IPS DF 6.9 (cell line): ENCODE data around the gene PROP1.
"Not testable (repeated sequence)": the region's sequence is repeated elsewhere in the genome, so short reads cannot be mapped to it uniquely, and the experiment has no call there.

Source experiments
- DNase-seq: peaks from one replicate; pipeline ENCODE4 v3.0.0-alpha.2; 2013; ENCODE audit warnings: low read depth, low spot score
- H3K27ac ChIP-seq: one replicate; pipeline ENCODE4 v1.5.1; 2013; ENCODE audit warnings: low read length, control low read depth
- H3K27me3 ChIP-seq: 2 replicates; pipeline ENCODE4 v1.6.1; 2013; ENCODE audit warnings: mild to moderate bottlenecking, low read length; ENCODE audit not compliant: control insufficient read depth, insufficient read depth
- H3K36me3 ChIP-seq: 2 replicates; pipeline ENCODE4 v1.6.1; 2013; ENCODE audit warnings: low read length; ENCODE audit not compliant: control insufficient read depth, insufficient read depth
- H3K4me1 ChIP-seq: 2 replicates; pipeline ENCODE4 v1.6.1; 2013; ENCODE audit warnings: low read length; ENCODE audit not compliant: control insufficient read depth, insufficient read depth
- H3K4me3 ChIP-seq: 2 replicates; pipeline ENCODE4 v1.5.1; 2013; ENCODE audit warnings: mild to moderate bottlenecking, low read length
- H3K9me3 ChIP-seq: 2 replicates; pipeline ENCODE4 v1.6.1; 2013; ENCODE audit warnings: low read length, inconsistent platforms; ENCODE audit not compliant: control insufficient read depth, insufficient read depth
- WGBS: extraction: QIAGEN DNeasy Blood & Tissue Kit; methylation state at CpG from one replicate; pipeline ENCODE4 v1.1.7; 2013; ENCODE audit warnings: mixed read lengths, missing lambda C conversion rate; ENCODE audit not compliant: insufficient read length, insufficient coverage; 5-methylcytosine and 5-hydroxymethylcytosine counted together

Gene PROP1

GRCh38 chr5:177945601-177946283 is 50.3 kb downstream of the PROP1 start:
- DNase-seq, H3K9me3 ChIP-seq, H3K27ac ChIP-seq, H3K36me3 ChIP-seq, H3K27me3 ChIP-seq, H3K4me3 ChIP-seq, H3K4me1 ChIP-seq: not testable (repeated sequence)
- WGBS = no CpG with 5 or more reads among the region's 12 CpGs

DNA sequence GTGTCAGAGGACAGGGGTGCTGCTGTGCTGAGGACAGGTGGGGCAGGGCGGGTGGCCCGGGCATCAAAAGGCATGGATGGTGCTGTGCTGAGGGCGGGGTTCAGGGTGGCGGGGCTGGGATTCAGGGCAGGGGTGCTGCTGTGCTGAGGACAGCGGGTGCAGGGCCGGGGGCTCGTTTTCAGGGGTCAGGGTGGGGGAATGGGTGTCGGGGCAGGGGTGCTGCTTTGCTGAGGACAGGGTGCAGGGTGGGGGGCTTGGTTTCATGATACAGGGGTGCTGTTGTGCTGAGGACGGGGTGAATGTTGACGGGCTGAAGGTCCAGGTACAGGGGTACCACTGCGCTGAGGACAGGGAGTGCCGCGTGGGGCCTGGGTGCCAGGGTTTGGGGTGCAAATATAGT is 50.9 kb downstream of the PROP1 start:
- H3K36me3 ChIP-seq, H3K9me3 ChIP-seq, H3K4me1 ChIP-seq, DNase-seq, H3K4me3 ChIP-seq, H3K27me3 ChIP-seq, H3K27ac ChIP-seq: not testable (repeated sequence)
- WGBS = no CpG with 5 or more reads among the region's 13 CpGs

GRCh38 chr5:177943805-177944736 is 52.0 kb downstream of the PROP1 start:
- not testable (repeated sequence) for H3K9me3 ChIP-seq, H3K27ac ChIP-seq, H3K27me3 ChIP-seq, H3K36me3 ChIP-seq, DNase-seq, H3K4me1 ChIP-seq
- WGBS = no CpG with 5 or more reads among the region's 66 CpGs
- peak overlapping the region; percentile 34; the same call in 1 of the 2 replicates for H3K4me3 ChIP-seq

- not testable (repeated sequence) for H3K9me3 ChIP-seq, H3K36me3 ChIP-seq, H3K4me1 ChIP-seq, H3K27me3 ChIP-seq, H3K4me3 ChIP-seq, H3K27ac ChIP-seq, DNase-seq
- WGBS = no CpG with 5 or more reads among the region's 3 CpGs
Measured at GRCh38 chr5:177942896-177943295, 53.1 kb downstream of the PROP1 start.
